GM06990 (cell line): ENCODE measurements around the gene LRMDA.

Experiments used
- DNase-seq: peaks from one replicate; pipeline ENCODE4 v3.0.0-alpha.2; 2011; ENCODE audit not compliant: insufficient read length; ENCODE audit errors: extremely low read depth
- H3K27me3 ChIP-seq: replicated peaks from 2 replicates; pipeline ENCODE4 v1.6.0; 2011; ENCODE audit warnings: low read length; ENCODE audit not compliant: control insufficient read depth, insufficient read depth
- H3K36me3 ChIP-seq: 2 replicates; pipeline ENCODE4 v1.5.1; 2011; ENCODE audit warnings: low read length; ENCODE audit not compliant: control insufficient read depth, insufficient read depth
- H3K4me3 ChIP-seq: replicated peaks from 2 replicates; pipeline ENCODE4 v1.5.1; 2011; ENCODE audit warnings: low read depth, mild to moderate bottlenecking, control low read depth, low read length
- TF ChIP-seq, protein P1 (sequence below): IDR thresholded peaks from 2 replicates; pipeline ENCODE4 v1.5.1; 2011; ENCODE audit warnings: low read length, control low read depth, mild to moderate bottlenecking, inconsistent platforms; ENCODE audit not compliant: insufficient read depth, poor library complexity, severe bottlenecking

Gene LRMDA

DNA sequence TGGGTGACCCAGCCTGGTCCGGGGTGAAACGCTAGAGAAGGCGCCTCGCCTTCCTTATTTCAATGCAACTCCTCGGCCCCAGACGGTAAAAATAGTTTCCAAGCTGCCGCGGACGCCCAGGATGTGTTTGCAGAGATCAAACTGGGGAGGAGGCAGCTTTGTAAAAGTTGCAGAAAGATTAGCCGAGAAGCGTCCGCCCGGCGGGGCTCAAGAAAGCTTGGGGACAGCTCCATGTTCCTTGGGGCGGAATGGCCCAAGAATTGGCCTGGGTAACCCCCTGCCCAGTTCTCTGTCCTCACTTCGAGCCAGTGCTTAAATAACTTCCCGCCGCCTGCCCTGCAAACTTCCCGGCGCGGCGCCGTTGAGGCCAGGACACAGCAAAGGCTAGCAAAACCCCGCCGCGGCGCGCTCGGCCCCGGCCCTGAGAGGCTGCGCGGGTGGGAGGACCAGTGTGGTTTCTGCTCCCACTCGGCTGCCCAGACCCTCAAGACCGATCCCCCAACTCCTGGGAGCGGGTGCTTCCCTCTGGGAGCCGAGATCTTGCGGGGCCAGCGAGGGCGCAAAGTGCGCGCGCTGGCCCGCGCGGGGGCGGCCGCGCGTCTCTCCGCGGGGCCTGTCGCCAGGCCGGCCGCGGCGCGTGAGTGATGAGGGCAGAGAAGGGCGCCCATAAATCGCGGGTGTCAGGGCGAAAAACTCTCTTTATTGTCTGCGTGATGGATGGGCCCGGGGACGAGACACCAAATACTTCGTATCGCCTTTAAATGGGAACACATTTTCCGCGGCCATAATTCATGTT lies 23.5 kb upstream of the LRMDA start:
- no peak overlapping the region for H3K4me3 ChIP-seq
- DNase-seq = peak; percentile 16

GRCh38 chr10:75408509-75408875 lies 22.9 kb upstream of the LRMDA start:
- Histone ChIP-seq H3K4me3 (no peak overlapping the region), H3K27me3 (peaks cover under 1% of the 10 kb centered on the region), H3K36me3 (no peaks in the 10 kb centered on the region)
- DNase-seq = no peak
- TF ChIP-seq, protein P1, sequence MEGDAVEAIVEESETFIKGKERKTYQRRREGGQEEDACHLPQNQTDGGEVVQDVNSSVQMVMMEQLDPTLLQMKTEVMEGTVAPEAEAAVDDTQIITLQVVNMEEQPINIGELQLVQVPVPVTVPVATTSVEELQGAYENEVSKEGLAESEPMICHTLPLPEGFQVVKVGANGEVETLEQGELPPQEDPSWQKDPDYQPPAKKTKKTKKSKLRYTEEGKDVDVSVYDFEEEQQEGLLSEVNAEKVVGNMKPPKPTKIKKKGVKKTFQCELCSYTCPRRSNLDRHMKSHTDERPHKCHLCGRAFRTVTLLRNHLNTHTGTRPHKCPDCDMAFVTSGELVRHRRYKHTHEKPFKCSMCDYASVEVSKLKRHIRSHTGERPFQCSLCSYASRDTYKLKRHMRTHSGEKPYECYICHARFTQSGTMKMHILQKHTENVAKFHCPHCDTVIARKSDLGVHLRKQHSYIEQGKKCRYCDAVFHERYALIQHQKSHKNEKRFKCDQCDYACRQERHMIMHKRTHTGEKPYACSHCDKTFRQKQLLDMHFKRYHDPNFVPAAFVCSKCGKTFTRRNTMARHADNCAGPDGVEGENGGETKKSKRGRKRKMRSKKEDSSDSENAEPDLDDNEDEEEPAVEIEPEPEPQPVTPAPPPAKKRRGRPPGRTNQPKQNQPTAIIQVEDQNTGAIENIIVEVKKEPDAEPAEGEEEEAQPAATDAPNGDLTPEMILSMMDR = no peak

More for the DNA sequence above, 23.5 kb upstream of the LRMDA start:
- TF ChIP-seq, protein P1 = no peak
- Histone ChIP-seq H3K27me3 (peaks cover 2% of the 10 kb centered on the region), H3K36me3 (no peaks in the 10 kb centered on the region)

- Histone ChIP-seq H3K4me3 (peak overlapping the region; percentile 46), H3K36me3 (no peaks in the 10 kb centered on the region), H3K27me3 (no peaks in the 10 kb centered on the region; the same call in none of the 2 replicates)
- peak; percentile 31 for DNase-seq
- TF ChIP-seq, protein P1 = no peak
Observed at GRCh38 chr10:75408911-75409885, 22.2 kb upstream of the LRMDA start.

DNA sequence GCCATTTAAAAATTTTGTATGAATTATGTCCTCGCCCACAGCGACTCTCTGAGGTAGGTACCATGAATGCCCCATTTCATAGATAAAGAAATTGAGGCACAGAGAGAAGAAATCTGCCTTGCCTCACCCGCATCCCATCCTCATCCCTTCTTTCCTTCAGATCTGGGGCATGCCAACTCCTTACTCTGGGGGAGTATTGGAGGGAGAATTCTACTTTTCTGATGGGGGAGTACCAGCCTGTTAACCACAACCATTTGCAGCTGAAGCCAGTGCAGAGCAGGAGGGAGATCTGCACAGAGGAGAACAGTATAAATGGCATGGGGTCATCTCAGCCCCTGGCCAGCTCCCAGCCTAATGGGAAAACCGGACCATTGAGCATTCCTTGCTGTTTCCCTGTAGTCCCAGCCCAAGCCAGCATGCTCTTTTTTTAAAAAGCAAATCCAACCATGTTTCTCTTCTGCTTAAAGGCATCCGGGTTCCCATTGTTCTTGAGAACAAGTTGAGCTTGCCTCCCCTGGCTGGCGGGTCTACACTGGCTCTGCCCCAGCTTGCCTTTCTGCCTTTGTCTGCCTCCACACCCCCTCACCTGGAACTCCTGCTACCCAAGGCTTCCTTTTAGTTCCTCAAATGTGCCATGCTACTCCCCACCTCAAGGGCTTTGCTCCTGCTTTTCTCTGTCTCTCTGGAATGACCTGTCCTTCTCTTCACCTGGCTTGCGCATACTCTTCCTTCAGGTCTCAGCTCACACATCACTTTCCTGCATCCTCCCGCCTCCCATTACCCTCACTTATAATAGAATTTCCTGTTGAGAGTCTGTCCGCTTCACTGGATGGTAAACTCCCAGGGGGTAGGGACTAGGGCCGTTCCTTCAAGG lies 21.1 kb upstream of the LRMDA start:
- Histone ChIP-seq H3K4me3 (no peak overlapping the region), H3K36me3 (no peaks in the 10 kb centered on the region), H3K27me3 (no peaks in the 10 kb centered on the region; the same call in none of the 2 replicates)
- no peak for DNase-seq
- TF ChIP-seq, protein P1 = no peak

DNA sequence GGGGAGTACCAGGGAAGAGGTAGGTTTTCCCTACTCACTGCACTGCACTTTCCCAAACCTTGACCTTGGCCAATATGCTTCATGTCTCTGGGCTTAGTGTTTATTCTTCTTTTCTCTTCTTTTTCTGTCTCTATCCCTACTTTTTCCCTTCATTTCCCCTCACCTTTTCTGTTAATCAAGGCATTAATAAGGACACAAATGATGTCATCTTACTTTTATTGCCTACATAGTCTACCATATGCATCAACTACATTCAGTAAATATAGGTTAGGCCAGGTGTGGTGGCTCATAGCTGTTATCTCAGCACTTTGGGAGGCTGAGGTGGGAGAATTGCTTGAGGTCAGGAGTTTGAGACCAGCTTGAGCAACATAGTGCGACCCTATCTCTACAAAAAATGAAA lies 16.9 kb upstream of the LRMDA start:
- H3K27me3 ChIP-seq = no peaks in the 10 kb centered on the region; the same call in none of the 2 replicates
- no peak overlapping the region for H3K4me3 ChIP-seq
- H3K36me3 ChIP-seq = no peaks in the 10 kb centered on the region
- TF ChIP-seq, protein P1 = no peak
- no peak for DNase-seq
